Measurements from ENCODE around the gene TTLL9.

The TTLL9 gene

GRCh38 chr20:31910071-31910803 is 39.8 kb downstream of the TTLL9 start:
- Histone ChIP-seq H3K36me3 (ENCODE audit: insufficient read depth) (no peaks in the 10 kb centered on the region), H3K79me2 (ENCODE audit: insufficient read depth, low read depth) (no peaks in the 10 kb centered on the region), H3K9ac (no peak overlapping the region), H2AFZ (ENCODE audit: low read depth) (no peak overlapping the region), H3K27me3 (ENCODE audit: insufficient read depth, low read depth) (no peaks in the 10 kb centered on the region), H3K27ac (no peak overlapping the region), H3K4me1 (ENCODE audit: low read depth, poor library complexity, severe bottlenecking) (no peaks in the 10 kb centered on the region), H3K4me2 (no peak overlapping the region), H3K4me3 (IDR thresholded peaks at IDR 0.05; ENCODE audit: insufficient read depth, low read depth, low read length) (no peak overlapping the region), H4K20me1 (ENCODE audit: insufficient read depth) (no peaks in the 10 kb centered on the region)
- no peak for TF ChIP-seq CTCF (conservative IDR thresholded peaks at IDR 0.05; ENCODE audit: low read depth, low read length)

GRCh38 chr20:31913431-31914157 is 43.2 kb downstream of the TTLL9 start:
- no peak for TF ChIP-seq CTCF (conservative IDR thresholded peaks at IDR 0.05; ENCODE audit: low read depth, low read length)
- Histone ChIP-seq H4K20me1 (ENCODE audit: insufficient read depth) (no peaks in the 10 kb centered on the region), H3K4me2 (no peak overlapping the region), H3K27ac (no peak overlapping the region), H2AFZ (ENCODE audit: low read depth) (no peak overlapping the region), H3K36me3 (ENCODE audit: insufficient read depth) (no peaks in the 10 kb centered on the region), H3K4me3 (IDR thresholded peaks at IDR 0.05; ENCODE audit: insufficient read depth, low read depth, low read length) (no peak overlapping the region), H3K9ac (no peak overlapping the region), H3K27me3 (ENCODE audit: insufficient read depth, low read depth) (no peaks in the 10 kb centered on the region; the same call in 1 of the 2 replicates), H3K4me1 (ENCODE audit: low read depth, poor library complexity, severe bottlenecking) (no peaks in the 10 kb centered on the region), H3K79me2 (ENCODE audit: insufficient read depth, low read depth) (no peaks in the 10 kb centered on the region)

GRCh38 chr20:31914170-31914569 is 43.7 kb downstream of the TTLL9 start:
- Histone ChIP-seq H3K4me2 (no peak overlapping the region), H3K36me3 (ENCODE audit: insufficient read depth) (no peaks in the 10 kb centered on the region), H3K79me2 (ENCODE audit: insufficient read depth, low read depth) (no peaks in the 10 kb centered on the region), H2AFZ (ENCODE audit: low read depth) (no peak overlapping the region), H3K9ac (no peak overlapping the region), H3K4me3 (IDR thresholded peaks at IDR 0.05; ENCODE audit: insufficient read depth, low read depth, low read length) (no peak overlapping the region), H3K27me3 (ENCODE audit: insufficient read depth, low read depth) (no peaks in the 10 kb centered on the region; the same call in 1 of the 2 replicates), H3K27ac (no peak overlapping the region), H4K20me1 (ENCODE audit: insufficient read depth) (no peaks in the 10 kb centered on the region), H3K4me1 (ENCODE audit: low read depth, poor library complexity, severe bottlenecking) (no peaks in the 10 kb centered on the region)
- no peak for TF ChIP-seq CTCF (conservative IDR thresholded peaks at IDR 0.05; ENCODE audit: low read depth, low read length)

- Histone ChIP-seq H4K20me1 (ENCODE audit: insufficient read depth) (no peaks in the 10 kb centered on the region), H3K4me2 (no peak overlapping the region), H3K27me3 (ENCODE audit: insufficient read depth, low read depth) (no peaks in the 10 kb centered on the region; the same call in 1 of the 2 replicates), H3K9ac (no peak overlapping the region), H3K4me3 (IDR thresholded peaks at IDR 0.05; ENCODE audit: insufficient read depth, low read depth, low read length) (no peak overlapping the region), H3K27ac (no peak overlapping the region), H3K36me3 (ENCODE audit: insufficient read depth) (no peaks in the 10 kb centered on the region), H3K79me2 (ENCODE audit: insufficient read depth, low read depth) (no peaks in the 10 kb centered on the region), H2AFZ (ENCODE audit: low read depth) (no peak overlapping the region), H3K4me1 (ENCODE audit: low read depth, poor library complexity, severe bottlenecking) (no peaks in the 10 kb centered on the region)
- TF ChIP-seq CTCF (conservative IDR thresholded peaks at IDR 0.05; ENCODE audit: low read depth, low read length), result no peak
Measured at GRCh38 chr20:31915491-31916280, 45.3 kb downstream of the TTLL9 start.

Data from KMS-11 (cell line).